Gastrocnemius medialis (tissue), 4 donors: ENCODE results near the gene R3HCC1L. TPM values are rescaled to one million over a fixed set of nuclear protein-coding genes. Genes with fewer than 3 reads are reported as not detected.
"Not testable (repeated sequence)": the region's sequence is repeated elsewhere in the genome, so short reads cannot be mapped to it uniquely, and the experiment has no call there.

ENCODE experiments used
- ATAC-seq, 2 donors: fragments of 150-250 bp; one replicate each; pipeline ENCODE4 v1.9.1; 2016
- DNase-seq, 2 donors: peaks; one replicate each; pipeline ENCODE4 v3.0.0-alpha.2; 2019
- H3K27ac ChIP-seq, 4 donors: fragments of 200-600 bp; sonication (generic); 1 replicate in 1 of 4; 2 replicates in 3 of 4; pipeline ENCODE4 v1.5.1; 2016 to 2018; ENCODE audit warnings: mild to moderate bottlenecking in 2 of 4, moderate library complexity in 1 of 4
- H3K27me3 ChIP-seq, 3 donors: fragments of 200-600 bp; sonication (generic) in 2 of 3; 1 replicate in 1 of 3; 2 replicates in 2 of 3; pipeline versions ENCODE4 v1.5.1 to v1.6.0; 2016 to 2019; ENCODE audit warnings: mild to moderate bottlenecking in 1 of 3, moderate library complexity in 1 of 3
- H3K36me3 ChIP-seq, 2 donors: fragments of 200-600 bp; sonication (generic) in 1 of 2; one replicate each; pipeline ENCODE4 v1.5.1; 2017 to 2018
- H3K4me1 ChIP-seq, 2 donors: fragments of 200-600 bp; sonication (generic) in 1 of 2; one replicate each; pipeline ENCODE4 v1.5.1; 2016 to 2017; ENCODE audit warnings: mild to moderate bottlenecking in 2 of 2
- H3K4me3 ChIP-seq, 4 donors: fragments of 200-600 bp; sonication (generic) in 3 of 4; 1 replicate in 1 of 4; 2 replicates in 3 of 4; pipeline ENCODE4 v1.5.1; 2016 to 2019; ENCODE audit warnings: mild to moderate bottlenecking in 2 of 4
- H3K9me3 ChIP-seq, 3 donors: fragments of 200-600 bp; sonication (generic) in 2 of 3; 1 replicate in 1 of 3; 2 replicates in 2 of 3; pipeline ENCODE4 v1.5.1; 2016 to 2019
- CTCF ChIP-seq, 5 experiments: fragments of 450-650 bp in 3 of 5; fragments of 200-600 bp in 2 of 5; sonication (generic) in 2 of 5; IDR thresholded peaks in 4 of 5; conservative IDR thresholded peaks in 1 of 5; 1 replicate in 4 of 5; 2 replicates in 1 of 5; pipeline ENCODE4 v1.5.1; 2016 to 2019; ENCODE audit warnings: antibody characterized with exemption in 5 of 5, mild to moderate bottlenecking in 3 of 5, moderate library complexity in 3 of 5
- POLR2A ChIP-seq, 2 donors: fragments of 450-650 bp; IDR thresholded peaks; one replicate each; pipeline ENCODE4 v1.6.1; 2017; ENCODE audit warnings: antibody characterized with exemption in 2 of 2, mild to moderate bottlenecking in 2 of 2, moderate library complexity in 2 of 2
- in situ Hi-C, 4 donors: fragments of 200-750 bp; cut with MboI; loops; one replicate each; pipeline versions ENCODE4 v1.15.0 to v1.8.0; 2017; ENCODE audit warnings: low sequenced_read_pairs in 4 of 4
- intact Hi-C: fragments of 100-400 bp; cut with DNase I; formaldehyde crosslinking; loops from one replicate; pipeline ENCODE4 v1.15.1; 2023; ENCODE audit warnings: low total_unique reads
- total RNA-seq, 4 donors: library from RNA; depleted of rRNA; stranded (reverse); fragments of >200 nt; gene quantifications; one replicate each; pipeline versions ENCODE4 v1.1.0 to v1.2.3, GENCODE V29; 2016

R3HCC1L gene
- total RNA-seq, 4 donors from 2014 or later, result 6.7 to 10.8 (median 10.1) TPM

GRCh38 chr10:98172495-98172894 is 38.0 kb downstream of the R3HCC1L start:
- H3K4me3 ChIP-seq, result no peak overlapping the region
- intact Hi-C loops, result no loop called here
- H3K9me3 ChIP-seq, result no peaks in the 10 kb centered on the region
- in situ Hi-C loops, result no loop called here
- no peak overlapping the region for H3K27ac ChIP-seq
- H3K27me3 ChIP-seq, result no peaks in the 10 kb centered on the region
- H3K4me1 ChIP-seq, result peaks cover 10 to 11% of the 10 kb centered on the region in 2 donors
- DNase-seq (no peak), ATAC-seq (no peak)
- no peaks in the 10 kb centered on the region for H3K36me3 ChIP-seq
- TF ChIP-seq CTCF (IDR thresholded peaks at IDR 0.05 in 4 of 5, conservative IDR thresholded peaks at IDR 0.05 in 1 of 5) (no peak), POLR2A (IDR thresholded peaks at IDR 0.05) (no peak)

- intact Hi-C loops, result no loop called here
- in situ Hi-C loops, result no loop called here
- H3K27me3 ChIP-seq, result no peaks in the 10 kb centered on the region
- peaks cover 10 to 11% of the 10 kb centered on the region in 2 donors for H3K4me1 ChIP-seq
- ATAC-seq (no peak), DNase-seq (no peak)
- no peaks in the 10 kb centered on the region for H3K9me3 ChIP-seq
- no peak overlapping the region for H3K27ac ChIP-seq
- TF ChIP-seq CTCF (IDR thresholded peaks at IDR 0.05 in 4 of 5, conservative IDR thresholded peaks at IDR 0.05 in 1 of 5) (no peak), POLR2A (IDR thresholded peaks at IDR 0.05) (no peak)
- no peak overlapping the region for H3K4me3 ChIP-seq
- no peaks in the 10 kb centered on the region for H3K36me3 ChIP-seq
These were observed 38.8 kb downstream of the R3HCC1L start for GRCh38 chr10:98173260-98173659.

- intact Hi-C loops, result not testable (repeated sequence)
These were observed 48.0 kb downstream of the R3HCC1L start for GRCh38 chr10:98182351-98182915.

DNA sequence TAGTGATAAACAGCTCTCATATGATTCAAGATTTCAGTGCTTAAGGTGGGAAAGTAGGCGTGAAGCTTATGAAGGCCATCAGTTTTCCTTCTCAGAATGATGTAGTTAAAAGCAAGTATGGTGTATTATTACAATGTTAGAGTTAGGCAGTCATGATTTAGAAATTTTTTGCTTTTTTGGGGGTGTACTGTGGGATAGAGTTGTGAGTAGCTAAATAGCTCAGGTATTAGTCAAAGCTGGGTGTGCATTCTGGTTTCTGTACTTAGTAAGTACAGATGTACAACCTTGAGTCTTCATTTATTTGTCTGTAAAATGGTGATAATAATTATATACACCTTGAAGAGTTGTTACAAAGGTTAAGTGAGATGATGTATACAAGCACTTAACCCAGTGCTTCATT is 52.2 kb downstream of the R3HCC1L start:
- Histone ChIP-seq H3K4me3 (no peak overlapping the region), H3K27ac (no peak overlapping the region), H3K36me3 (peaks cover 0 to 11% of the 10 kb centered on the region in 2 donors), H3K27me3 (no peaks in the 10 kb centered on the region), H3K4me1 (peaks cover 0 to 4% of the 10 kb centered on the region in 2 donors), H3K9me3 (no peaks in the 10 kb centered on the region)
- no peak for TF ChIP-seq POLR2A (IDR thresholded peaks at IDR 0.05)
- no peak for TF ChIP-seq CTCF (IDR thresholded peaks at IDR 0.05 in 4 of 5, conservative IDR thresholded peaks at IDR 0.05 in 1 of 5)
- intact Hi-C loops, result no loop called here
- in situ Hi-C loops, result no loop called here
- DNase-seq (no peak), ATAC-seq (no peak)

More at GRCh38 chr10:98182351-98182915, 48.0 kb downstream of the R3HCC1L start:
- H3K27ac ChIP-seq, in situ Hi-C loops, DNase-seq, H3K4me1 ChIP-seq, ATAC-seq, H3K27me3 ChIP-seq, H3K9me3 ChIP-seq, H3K4me3 ChIP-seq: not testable (repeated sequence)
- H3K36me3 ChIP-seq, result peaks cover 0 to 11% of the 10 kb centered on the region in 2 donors

- H3K27me3 ChIP-seq, intact Hi-C loops, H3K36me3 ChIP-seq, in situ Hi-C loops, DNase-seq, H3K4me3 ChIP-seq, ATAC-seq, H3K4me1 ChIP-seq, H3K9me3 ChIP-seq, H3K27ac ChIP-seq: not testable (repeated sequence)
These were observed 56.3 kb downstream of the R3HCC1L start for GRCh38 chr10:98190773-98191172.

- intact Hi-C loops (no loop called here), in situ Hi-C loops (no loop called here)
- Histone ChIP-seq H3K4me3 (no peak overlapping the region), H3K36me3 (no peaks in the 10 kb centered on the region), H3K27me3 (no peaks in the 10 kb centered on the region), H3K27ac (no peak overlapping the region), H3K4me1 (no peaks in the 10 kb centered on the region), H3K9me3 (no peaks in the 10 kb centered on the region)
- TF ChIP-seq POLR2A (IDR thresholded peaks at IDR 0.05) (no peak), CTCF (IDR thresholded peaks at IDR 0.05 in 4 of 5, conservative IDR thresholded peaks at IDR 0.05 in 1 of 5) (no peak)
- ATAC-seq, result no peak
- no peak for DNase-seq
These were observed 58.6 kb downstream of the R3HCC1L start for GRCh38 chr10:98193037-98193436.
